ENCODE results near the gene SGO2. TPM values are rescaled to one million over a fixed set of nuclear protein-coding genes. Genes with fewer than 3 reads are reported as not detected.

SGO2 gene
- total RNA-seq, 1 donor from 2014 or later: 6.6 TPM

DNA sequence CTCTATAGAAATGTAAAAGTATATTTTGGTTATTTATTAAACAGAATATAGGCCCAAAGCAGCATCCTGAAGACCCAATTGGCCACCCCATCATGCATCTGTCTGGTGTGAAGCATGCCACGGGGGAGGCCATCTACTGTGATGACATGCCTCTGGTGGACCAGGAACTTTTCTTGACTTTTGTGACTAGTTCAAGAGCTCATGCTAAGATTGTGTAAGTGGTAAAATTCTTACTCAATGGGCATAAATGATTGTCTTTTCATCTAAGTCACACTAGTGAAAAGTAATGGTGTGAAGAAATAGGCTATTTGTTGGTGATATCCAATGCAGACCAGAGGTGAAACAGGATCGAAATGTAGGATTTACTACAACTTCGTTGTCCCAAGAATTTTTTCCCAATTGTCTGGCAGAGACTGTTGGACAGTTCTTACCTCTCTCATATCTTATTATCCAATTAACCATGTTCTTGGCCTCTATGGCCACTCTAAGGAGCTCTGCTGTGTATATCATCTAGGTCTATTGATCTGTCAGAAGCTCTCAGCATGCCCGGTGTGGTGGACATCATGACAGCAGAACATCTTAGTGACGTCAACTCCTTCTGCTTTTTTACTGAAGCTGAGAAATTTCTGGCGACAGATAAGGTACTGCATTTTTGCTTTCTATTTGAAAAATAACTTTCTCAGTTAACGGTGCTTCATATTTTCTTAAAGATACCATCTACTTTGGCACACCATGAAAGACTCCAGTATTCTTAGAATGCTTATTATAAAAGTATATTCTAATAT, 94.8 kb downstream of the SGO2 start:
- Mint-ChIP-seq H3K27me3 (ENCODE audit: unreplicated experiment) (peaks cover 1% of the 10 kb centered on the region), H3K36me3 (ENCODE audit: unreplicated experiment) (no peaks in the 10 kb centered on the region), H3K4me1 (ENCODE audit: low read depth, unreplicated experiment) (no peaks in the 10 kb centered on the region), H3K9me3 (ENCODE audit: unreplicated experiment) (no peaks in the 10 kb centered on the region), H3K4me3 (ENCODE audit: unreplicated experiment) (no peak overlapping the region), H3K27ac (ENCODE audit: unreplicated experiment) (no peak overlapping the region)
- TF ChIP-seq, protein P1, sequence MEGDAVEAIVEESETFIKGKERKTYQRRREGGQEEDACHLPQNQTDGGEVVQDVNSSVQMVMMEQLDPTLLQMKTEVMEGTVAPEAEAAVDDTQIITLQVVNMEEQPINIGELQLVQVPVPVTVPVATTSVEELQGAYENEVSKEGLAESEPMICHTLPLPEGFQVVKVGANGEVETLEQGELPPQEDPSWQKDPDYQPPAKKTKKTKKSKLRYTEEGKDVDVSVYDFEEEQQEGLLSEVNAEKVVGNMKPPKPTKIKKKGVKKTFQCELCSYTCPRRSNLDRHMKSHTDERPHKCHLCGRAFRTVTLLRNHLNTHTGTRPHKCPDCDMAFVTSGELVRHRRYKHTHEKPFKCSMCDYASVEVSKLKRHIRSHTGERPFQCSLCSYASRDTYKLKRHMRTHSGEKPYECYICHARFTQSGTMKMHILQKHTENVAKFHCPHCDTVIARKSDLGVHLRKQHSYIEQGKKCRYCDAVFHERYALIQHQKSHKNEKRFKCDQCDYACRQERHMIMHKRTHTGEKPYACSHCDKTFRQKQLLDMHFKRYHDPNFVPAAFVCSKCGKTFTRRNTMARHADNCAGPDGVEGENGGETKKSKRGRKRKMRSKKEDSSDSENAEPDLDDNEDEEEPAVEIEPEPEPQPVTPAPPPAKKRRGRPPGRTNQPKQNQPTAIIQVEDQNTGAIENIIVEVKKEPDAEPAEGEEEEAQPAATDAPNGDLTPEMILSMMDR (IDR thresholded peaks at IDR 0.05; ENCODE audit: partially characterized antibody, unreplicated experiment): no peak
- no peak for DNase-seq

DNA sequence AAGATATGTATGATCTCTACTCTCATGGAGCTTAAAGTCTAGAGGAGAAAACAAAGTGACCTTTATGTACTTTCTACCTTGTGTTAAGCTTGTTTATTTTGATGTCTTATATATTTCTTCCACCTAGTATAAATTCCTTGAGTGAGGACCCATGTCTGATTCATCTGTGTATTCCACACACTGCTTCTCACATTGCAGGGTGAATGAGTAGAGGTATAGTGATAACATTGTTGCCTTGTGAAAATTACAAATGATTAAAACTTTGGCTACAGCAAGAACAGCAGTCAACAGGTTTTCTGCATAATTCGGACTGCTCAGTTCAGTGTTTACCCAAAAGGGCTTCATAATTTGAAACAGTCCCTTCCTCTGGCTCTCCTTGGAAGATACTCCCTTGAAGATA, 96.1 kb downstream of the SGO2 start:
- no peaks in the 10 kb centered on the region for H3K9me3 Mint-ChIP-seq (ENCODE audit: unreplicated experiment)
- DNase-seq: no peak
- H3K27me3 Mint-ChIP-seq (ENCODE audit: unreplicated experiment): peaks cover 1% of the 10 kb centered on the region
- no peaks in the 10 kb centered on the region for H3K4me1 Mint-ChIP-seq (ENCODE audit: low read depth, unreplicated experiment)
- H3K27ac Mint-ChIP-seq (ENCODE audit: unreplicated experiment): no peak overlapping the region
- TF ChIP-seq, protein P1 (IDR thresholded peaks at IDR 0.05; ENCODE audit: partially characterized antibody, unreplicated experiment): no peak
- no peaks in the 10 kb centered on the region for H3K36me3 Mint-ChIP-seq (ENCODE audit: unreplicated experiment)
- no peak overlapping the region for H3K4me3 Mint-ChIP-seq (ENCODE audit: unreplicated experiment)

DNA sequence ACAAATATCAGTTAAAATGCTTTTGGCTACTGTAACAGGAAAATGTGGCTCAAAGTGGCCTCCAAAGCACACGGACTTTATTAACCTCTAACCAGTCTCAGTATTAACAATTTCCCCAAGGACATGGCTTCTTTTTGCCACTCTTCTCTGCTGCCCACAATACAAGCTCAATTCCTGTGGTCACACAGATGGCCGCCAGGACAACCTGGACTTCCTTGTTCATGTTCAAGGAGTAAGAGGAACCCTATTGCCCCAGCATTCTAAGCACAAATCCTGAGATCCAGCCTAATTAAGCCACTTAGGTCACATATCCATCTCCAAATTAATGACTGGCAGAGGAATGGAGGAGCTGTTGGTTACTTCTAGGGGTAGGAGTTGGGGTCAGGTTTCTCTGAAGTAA, 98.0 kb downstream of the SGO2 start:
- Mint-ChIP-seq H3K36me3 (ENCODE audit: unreplicated experiment) (no peaks in the 10 kb centered on the region), H3K4me3 (ENCODE audit: unreplicated experiment) (no peak overlapping the region), H3K9me3 (ENCODE audit: unreplicated experiment) (no peaks in the 10 kb centered on the region), H3K4me1 (ENCODE audit: low read depth, unreplicated experiment) (no peaks in the 10 kb centered on the region), H3K27ac (ENCODE audit: unreplicated experiment) (no peak overlapping the region), H3K27me3 (ENCODE audit: unreplicated experiment) (peaks cover 1% of the 10 kb centered on the region)
- DNase-seq: no peak
- TF ChIP-seq, protein P1 (IDR thresholded peaks at IDR 0.05; ENCODE audit: partially characterized antibody, unreplicated experiment): no peak

DNA sequence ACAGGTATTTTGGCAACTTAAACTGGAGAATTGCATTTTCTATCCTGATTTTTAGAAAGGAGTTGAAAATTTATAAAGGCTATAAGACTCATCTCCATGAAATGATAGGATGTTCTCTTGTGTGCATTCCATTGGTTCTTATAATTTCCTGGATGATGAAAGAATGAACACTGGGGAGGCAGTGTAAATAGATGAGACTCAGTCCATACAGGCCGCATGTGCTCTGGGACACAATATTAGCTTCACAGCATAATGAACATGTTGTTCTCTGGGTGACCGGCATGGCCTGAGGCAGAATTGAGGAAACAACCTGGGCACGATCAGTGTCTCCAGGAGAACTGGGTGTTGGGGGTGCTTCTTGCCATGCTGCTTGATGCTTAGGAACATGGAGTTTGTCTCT, 98.7 kb downstream of the SGO2 start:
- TF ChIP-seq, protein P1 (IDR thresholded peaks at IDR 0.05; ENCODE audit: partially characterized antibody, unreplicated experiment): no peak
- Mint-ChIP-seq H3K9me3 (ENCODE audit: unreplicated experiment) (no peaks in the 10 kb centered on the region), H3K36me3 (ENCODE audit: unreplicated experiment) (no peaks in the 10 kb centered on the region), H3K4me1 (ENCODE audit: low read depth, unreplicated experiment) (no peaks in the 10 kb centered on the region), H3K27me3 (ENCODE audit: unreplicated experiment) (peaks cover 1% of the 10 kb centered on the region), H3K27ac (ENCODE audit: unreplicated experiment) (no peak overlapping the region), H3K4me3 (ENCODE audit: unreplicated experiment) (no peak overlapping the region)
- no peak for DNase-seq

DNA sequence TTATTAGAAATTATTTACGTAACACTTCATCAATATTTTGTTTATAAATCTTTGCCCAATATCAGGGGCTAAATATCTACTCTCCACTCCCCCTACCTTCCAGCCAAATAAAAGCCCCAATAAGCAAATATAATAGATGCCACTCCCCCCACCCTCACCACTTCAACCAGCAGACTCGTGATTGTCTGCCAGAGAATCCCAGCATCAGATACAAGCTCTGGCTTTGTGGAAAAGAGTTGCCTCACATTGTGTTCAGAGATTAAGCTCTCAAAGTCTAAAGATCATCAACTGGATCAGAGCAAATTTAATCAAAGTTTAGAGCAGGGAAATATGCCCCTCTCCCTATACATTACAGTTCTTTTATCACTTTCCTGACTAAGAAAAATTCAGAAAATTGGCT, 99.3 kb downstream of the SGO2 start:
- TF ChIP-seq, protein P1 (IDR thresholded peaks at IDR 0.05; ENCODE audit: partially characterized antibody, unreplicated experiment): no peak
- peaks cover 1% of the 10 kb centered on the region for H3K27me3 Mint-ChIP-seq (ENCODE audit: unreplicated experiment)

More for the DNA sequence above, 99.3 kb downstream of the SGO2 start:
- Mint-ChIP-seq H3K4me3 (ENCODE audit: unreplicated experiment) (no peak overlapping the region), H3K4me1 (ENCODE audit: low read depth, unreplicated experiment) (no peaks in the 10 kb centered on the region), H3K36me3 (ENCODE audit: unreplicated experiment) (no peaks in the 10 kb centered on the region), H3K27ac (ENCODE audit: unreplicated experiment) (no peak overlapping the region), H3K9me3 (ENCODE audit: unreplicated experiment) (no peaks in the 10 kb centered on the region)
- DNase-seq: no peak
